NOMO-1 (cell line): Measurements from ENCODE around the gene ASMTL.
"Not testable (repeated sequence)": the region's sequence is repeated elsewhere in the genome, so short reads cannot be mapped to it uniquely, and the experiment has no call there.

Source experiments
- DNase-seq, 2 experiments: peaks; one replicate each; lab custom pipeline; 2025; ENCODE audit not compliant: unreplicated experiment in 2 of 2; lab: John Stamatoyannopoulos, UW

Gene ASMTL

GRCh38 chrX:1462110-1462509, 9.4 kb upstream of the ASMTL start:
- no peak for DNase-seq

GRCh38 chrX:1455948-1456280, 3.2 kb upstream of the ASMTL start:
- no peak for DNase-seq

- no peak for DNase-seq
Observed at GRCh38 chrX:1453951-1454785, 1.5 kb upstream of the ASMTL start.

- DNase-seq: no peak
Observed at GRCh38 chrX:1453395-1453783, 680 bp upstream of the ASMTL start.

- DNase-seq: no peak
Observed at GRCh38 chrX:1451661-1452515, 821 bp downstream of the ASMTL start.

GRCh38 chrX:1451251-1451660, 1.5 kb downstream of the ASMTL start:
- DNase-seq: no peak

- no peak for DNase-seq
Observed at GRCh38 chrX:1450361-1451161, 2.1 kb downstream of the ASMTL start.

- no peak for DNase-seq
Observed at GRCh38 chrX:1449823-1450149, 2.9 kb downstream of the ASMTL start.

GRCh38 chrX:1449036-1449822, 3.5 kb downstream of the ASMTL start:
- DNase-seq: no peak

GRCh38 chrX:1448573-1449001, 4.1 kb downstream of the ASMTL start:
- DNase-seq: not testable (repeated sequence)

GRCh38 chrX:1447969-1448572, 4.6 kb downstream of the ASMTL start:
- not testable (repeated sequence) for DNase-seq

GRCh38 chrX:1446984-1447968, 5.4 kb downstream of the ASMTL start:
- not testable (repeated sequence) for DNase-seq

GRCh38 chrX:1444561-1445500, 7.9 kb downstream of the ASMTL start:
- no peak for DNase-seq

GRCh38 chrX:1443496-1444075, 9.1 kb downstream of the ASMTL start:
- no peak for DNase-seq

- DNase-seq: no peak
Observed at GRCh38 chrX:1442724-1443367, 9.9 kb downstream of the ASMTL start.

- DNase-seq: no peak
Observed at GRCh38 chrX:1442016-1442665, 10.6 kb downstream of the ASMTL start.
